Naive thymus-derived CD4-positive, alpha-beta T cell (primary cell): Measurements from ENCODE around the gene AK4. TPM values are rescaled to one million over a fixed set of nuclear protein-coding genes. Genes with fewer than 3 reads are reported as not detected.

ENCODE experiments used
- ATAC-seq: fragments of 150-1000 bp; cut with Tn5 transposase; 2 replicates; pipeline ENCODE4 v1.10.0; 2021; ENCODE audit warnings: mild to moderate bottlenecking, moderate library complexity
- CTCF ChIA-PET: fragments of 350-600 bp; sonication (Branson Sonifier 250); formaldehyde crosslinking; loops from one replicate; lab custom pipeline; 2021; ENCODE audit warnings: antibody characterized with exemption; lab: Charles Lee
- POLR2A ChIA-PET: fragments of 350-600 bp; sonication (Branson Sonifier 250); formaldehyde crosslinking; loops from one replicate; lab custom pipeline; 2021; ENCODE audit warnings: antibody characterized with exemption, inconsistent platforms; lab: Charles Lee
- DNase-seq, 9 donors: peaks; one replicate each; pipeline versions ENCODE4 v3.0.0 to v3.0.0-alpha.2; 2020 to 2022; ENCODE audit warnings: mixed read lengths in 1 of 9
- H3K27ac ChIP-seq: one replicate; pipeline ENCODE4 v1.7.0; 2013; ENCODE audit warnings: mild to moderate bottlenecking, low read depth, low read length, moderate library complexity
- H3K27me3 ChIP-seq, 2 donors: one replicate each; pipeline ENCODE4 v1.7.0; 2013; ENCODE audit warnings: low read length in 2 of 2, mild to moderate bottlenecking in 2 of 2, moderate library complexity in 2 of 2; ENCODE audit not compliant: control insufficient read depth in 2 of 2, insufficient read depth in 2 of 2
- H3K36me3 ChIP-seq, 3 experiments: 1 replicate in 2 of 3; 2 replicates in 1 of 3; pipeline ENCODE4 v1.7.0; 2013; ENCODE audit warnings: low read length in 3 of 3, mild to moderate bottlenecking in 3 of 3, moderate library complexity in 1 of 3; ENCODE audit not compliant: insufficient read depth in 3 of 3, control insufficient read depth in 2 of 3
- H3K4me1 ChIP-seq, 2 donors: one replicate each; pipeline ENCODE4 v1.7.0; 2013; ENCODE audit warnings: low read length in 2 of 2, mild to moderate bottlenecking in 2 of 2, moderate library complexity in 1 of 2; ENCODE audit not compliant: control insufficient read depth in 2 of 2, insufficient read depth in 2 of 2
- H3K4me3 ChIP-seq: 2 replicates; pipeline ENCODE4 v1.7.0; 2013; ENCODE audit warnings: mild to moderate bottlenecking, low read length
- H3K9me3 ChIP-seq, 3 experiments: 1 replicate in 2 of 3; 2 replicates in 1 of 3; pipeline ENCODE4 v1.7.0; 2013; ENCODE audit warnings: low read length in 3 of 3; ENCODE audit not compliant: control insufficient read depth in 2 of 3
- H3K27ac Mint-ChIP-seq, 9 donors: one replicate each; pipeline ENCODE4 v1.8.0; 2020 to 2022; ENCODE audit warnings: mixed read lengths in 9 of 9, mild to moderate bottlenecking in 8 of 9, moderate library complexity in 5 of 9, inconsistent platforms in 2 of 9
- H3K27me3 Mint-ChIP-seq, 5 donors: one replicate each; pipeline ENCODE4 v1.8.0; 2021 to 2022; ENCODE audit warnings: mixed read lengths in 5 of 5, mild to moderate bottlenecking in 1 of 5
- H3K36me3 Mint-ChIP-seq, 5 donors: one replicate each; pipeline ENCODE4 v1.8.0; 2020 to 2022; ENCODE audit warnings: mixed read lengths in 5 of 5, mild to moderate bottlenecking in 3 of 5, inconsistent platforms in 1 of 5
- H3K4me1 Mint-ChIP-seq, 7 donors: one replicate each; pipeline ENCODE4 v1.8.0; 2020 to 2022; ENCODE audit warnings: mixed read lengths in 7 of 7, mild to moderate bottlenecking in 3 of 7, inconsistent platforms in 1 of 7
- H3K4me3 Mint-ChIP-seq, 10 donors: one replicate each; pipeline ENCODE4 v1.8.0; 2020 to 2022; ENCODE audit warnings: mild to moderate bottlenecking in 10 of 10, mixed read lengths in 10 of 10, moderate library complexity in 6 of 10, inconsistent platforms in 2 of 10
- H3K9me3 Mint-ChIP-seq, 11 donors: one replicate each; pipeline ENCODE4 v1.8.0; 2020 to 2022; ENCODE audit warnings: mixed read lengths in 11 of 11, mild to moderate bottlenecking in 4 of 11, inconsistent platforms in 1 of 11, moderate library complexity in 1 of 11
- intact Hi-C, 2 donors: fragments of 100-400 bp; cut with micrococcal nuclease; formaldehyde crosslinking; loops; one replicate each; pipeline ENCODE4 v1.15.1; 2023
- polyA plus RNA-seq, 2 donors: library from polyadenylated mRNA; unstranded; fragments of 300-500 nt; fragmentation: Illumina TruSeq; gene quantifications; one replicate each; pipeline ENCODE4 v1.2.3, GENCODE V29; 2021
- total RNA-seq, 6 experiments: library from RNA in 5 of 6; stranded (reverse) in 5 of 6; gene quantifications; 1 replicate in 5 of 6; 2 replicates in 1 of 6; pipeline ENCODE4 v1.2.3 and lab custom pipeline; 2021 to 2026

The AK4 gene
- total and polyA plus RNA-seq, 7 experiments from 2014 or later: 0.04 to 121 (median 0.40) TPM

DNA sequence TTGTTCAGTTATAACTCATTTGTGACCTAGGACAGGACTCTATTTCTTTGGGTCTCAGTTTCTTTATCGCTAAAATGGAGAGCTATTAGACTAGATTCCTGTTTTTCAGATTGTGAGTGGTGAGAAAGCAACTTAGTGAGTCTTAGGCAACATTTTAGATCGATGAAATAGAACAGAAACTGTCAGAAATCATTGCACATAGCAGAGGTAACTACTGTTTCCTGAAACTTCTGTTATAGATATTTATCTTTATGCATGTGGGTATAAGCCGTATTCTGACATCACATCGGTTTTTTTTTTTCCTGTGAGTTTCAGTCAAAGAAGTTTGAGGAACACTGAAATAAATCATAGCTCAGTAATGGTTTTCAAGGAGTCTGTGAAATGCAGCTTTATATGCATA lies 119.3 kb downstream of the AK4 start:
- CTCF ChIA-PET: no interaction called here
- intact Hi-C loops: loop anchor here in 1 of 2 donors (5.0 kb wide), 2 partner anchors 50 to 1065 kb away; no protein-coding TSS in a partner anchor
- ATAC-seq: no peak

DNA sequence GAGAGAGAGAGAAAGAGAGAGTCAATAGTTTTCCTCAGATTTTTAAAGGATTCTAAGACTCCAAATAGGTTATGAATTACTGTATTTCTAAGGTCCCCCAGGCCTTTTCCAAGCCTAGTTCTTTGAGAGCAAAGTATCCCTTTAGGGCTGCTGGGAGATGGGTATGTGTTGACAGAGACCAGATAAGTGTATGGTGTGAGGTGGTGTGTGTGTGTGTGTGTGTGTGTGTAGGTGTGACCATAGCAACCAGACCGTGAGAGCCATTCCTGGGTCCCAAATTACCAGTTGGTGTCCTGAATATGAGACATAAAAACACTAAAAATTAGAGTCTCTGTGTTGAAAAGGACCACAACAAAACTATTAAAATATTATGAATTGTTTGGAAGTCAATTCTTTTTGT lies 119.7 kb downstream of the AK4 start:
- no peak overlapping the region for H3K27ac ChIP-seq
- no peak for DNase-seq
- Mint-ChIP-seq H3K9me3 (no peaks in the 10 kb centered on the region), H3K4me3 (no peak overlapping the region), H3K36me3 (no peaks in the 10 kb centered on the region), H3K27ac (no peak overlapping the region), H3K4me1 (peaks cover 13 to 30% (median 19%) of the 10 kb centered on the region in 7 donors), H3K27me3 (peaks cover 20 to 54% (median 25%) of the 10 kb centered on the region in 5 donors)
- ChIA-PET POLR2A (interaction anchor here (3.6 to 3.8 kb wide), 2 partner anchors 13 to 152 kb away, joined by 12 to 25 read pairs; partner anchors contain the start of genes LEPR and LEPROT), CTCF (no interaction called here)
- H3K27me3 ChIP-seq: no peaks in the 10 kb centered on the region
- peaks cover 11 to 16% of the 10 kb centered on the region in 2 donors for H3K4me1 ChIP-seq
- no peaks in the 10 kb centered on the region for H3K36me3 ChIP-seq
- H3K9me3 ChIP-seq: no peaks in the 10 kb centered on the region
- no peak overlapping the region for H3K4me3 ChIP-seq
- intact Hi-C loops: loop anchor here in 1 of 2 donors (5.0 kb wide), 2 partner anchors 50 to 1065 kb away; no protein-coding TSS in a partner anchor
- ATAC-seq: no peak

More for the DNA sequence above, 119.3 kb downstream of the AK4 start:
- no peak overlapping the region for H3K4me3 ChIP-seq
- no peak overlapping the region for H3K27ac Mint-ChIP-seq
- DNase-seq: no peak
- POLR2A ChIA-PET: interaction anchor here (3.6 to 3.8 kb wide), 2 partner anchors 13 to 153 kb away, joined by 12 to 25 read pairs; partner anchors contain the start of genes LEPR and LEPROT
- peak overlapping the region in 2 of 10 donors; percentile 15 to 28 for H3K4me3 Mint-ChIP-seq
- H3K9me3 ChIP-seq: no peaks in the 10 kb centered on the region
- H3K27me3 Mint-ChIP-seq: peaks cover 17 to 54% (median 25%) of the 10 kb centered on the region in 5 donors
- peaks cover 13 to 30% (median 19%) of the 10 kb centered on the region in 7 donors for H3K4me1 Mint-ChIP-seq
- no peaks in the 10 kb centered on the region for H3K36me3 Mint-ChIP-seq
- no peaks in the 10 kb centered on the region for H3K9me3 Mint-ChIP-seq
- H3K4me1 ChIP-seq: peaks cover 11 to 16% of the 10 kb centered on the region in 2 donors
- no peak overlapping the region for H3K27ac ChIP-seq
- H3K36me3 ChIP-seq: no peaks in the 10 kb centered on the region
- H3K27me3 ChIP-seq: no peaks in the 10 kb centered on the region

DNA sequence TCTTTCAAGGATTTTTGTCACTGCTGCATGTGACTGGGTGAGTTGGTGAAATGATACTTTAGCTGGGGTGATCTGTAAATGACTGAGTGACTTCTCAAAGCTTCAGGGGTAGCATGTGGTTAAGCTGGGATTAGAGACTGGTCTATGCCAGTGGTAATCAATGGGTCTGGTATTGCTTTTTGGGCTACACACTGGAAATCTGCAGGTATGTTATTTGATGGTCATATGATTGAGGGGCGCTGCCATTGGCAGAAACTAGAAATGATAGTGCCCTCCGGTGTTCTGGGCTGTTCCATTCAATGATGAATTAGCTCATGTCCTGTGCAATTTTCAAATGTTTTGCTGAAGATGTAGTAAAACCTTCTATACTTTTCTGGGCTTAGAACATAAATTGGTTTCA lies 121.6 kb downstream of the AK4 start:
- ChIA-PET CTCF (interaction anchor here (0.5 kb wide), 1 partner anchor 12 kb away, joined by 3 read pairs; no protein-coding TSS in a partner anchor), POLR2A (interaction anchor here (1.1 kb wide), 1 partner anchor 15 kb away, joined by 4 read pairs; no protein-coding TSS in a partner anchor)
- Mint-ChIP-seq H3K36me3 (no peaks in the 10 kb centered on the region), H3K27me3 (peaks cover 15 to 44% (median 21%) of the 10 kb centered on the region in 5 donors), H3K27ac (no peak overlapping the region), H3K4me1 (peaks cover 10 to 27% (median 16%) of the 10 kb centered on the region in 7 donors), H3K4me3 (no peak overlapping the region), H3K9me3 (no peaks in the 10 kb centered on the region)
- no peak overlapping the region for H3K4me3 ChIP-seq
- ATAC-seq (no peak), DNase-seq (no peak)
- no peaks in the 10 kb centered on the region for H3K9me3 ChIP-seq
- intact Hi-C loops: loop anchor here in 1 of 2 donors (5.0 kb wide), 2 partner anchors 52 to 1063 kb away; no protein-coding TSS in a partner anchor
- no peak overlapping the region for H3K27ac ChIP-seq
- H3K27me3 ChIP-seq: no peaks in the 10 kb centered on the region
- H3K4me1 ChIP-seq: peaks cover 11 to 16% of the 10 kb centered on the region in 2 donors
- no peaks in the 10 kb centered on the region for H3K36me3 ChIP-seq

DNA sequence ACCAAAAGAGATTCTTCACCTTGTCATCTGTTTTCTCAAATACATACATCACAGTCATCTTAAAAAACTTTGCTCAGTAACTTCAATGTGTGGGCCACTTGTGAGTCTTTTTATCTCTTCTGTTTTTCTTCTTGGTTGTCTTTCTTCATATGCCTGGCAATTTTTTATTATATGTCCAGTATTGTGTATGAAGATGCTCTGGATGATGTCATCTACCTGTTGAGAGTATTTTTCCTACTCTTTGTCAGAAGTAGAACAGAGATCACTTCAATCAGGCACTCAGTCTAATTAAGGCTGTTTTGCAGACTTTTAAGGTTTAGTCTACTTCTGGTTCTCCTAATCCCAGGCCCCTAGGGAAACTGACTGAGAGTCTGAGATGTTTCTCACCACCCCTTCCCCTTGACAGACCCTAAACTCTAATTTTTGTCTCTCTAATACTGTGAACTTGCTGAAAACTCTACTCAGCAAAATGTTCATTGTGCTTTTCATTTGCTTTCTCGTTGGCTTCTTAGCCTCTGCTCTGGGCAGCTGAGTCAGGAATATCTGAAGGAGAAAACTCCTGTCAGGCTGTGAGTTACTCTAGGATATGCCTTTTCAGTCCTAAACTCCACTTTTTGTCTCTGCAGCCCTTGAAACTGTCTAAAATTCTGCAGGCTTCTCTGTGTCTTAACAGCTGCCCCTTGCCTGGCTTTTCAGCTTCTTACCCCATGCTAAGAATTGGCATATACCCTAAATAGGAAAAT lies 128.4 kb downstream of the AK4 start:
- no peak for ATAC-seq
- intact Hi-C loops: no loop called here
- H3K27ac ChIP-seq: no peak overlapping the region
- no peak for DNase-seq
- H3K4me1 ChIP-seq: no peaks in the 10 kb centered on the region
- peaks cover 16 to 37% (median 31%) of the 10 kb centered on the region in 5 donors for H3K27me3 Mint-ChIP-seq
- no peak overlapping the region for H3K4me3 ChIP-seq
- no peak overlapping the region for H3K4me3 Mint-ChIP-seq
- H3K36me3 ChIP-seq: no peaks in the 10 kb centered on the region
- ChIA-PET POLR2A (no interaction called here), CTCF (no interaction called here)
- no peak overlapping the region for H3K27ac Mint-ChIP-seq
- no peaks in the 10 kb centered on the region for H3K36me3 Mint-ChIP-seq
- no peaks in the 10 kb centered on the region for H3K4me1 Mint-ChIP-seq
- no peaks in the 10 kb centered on the region for H3K9me3 ChIP-seq
- H3K27me3 ChIP-seq: no peaks in the 10 kb centered on the region
- no peaks in the 10 kb centered on the region for H3K9me3 Mint-ChIP-seq

DNA sequence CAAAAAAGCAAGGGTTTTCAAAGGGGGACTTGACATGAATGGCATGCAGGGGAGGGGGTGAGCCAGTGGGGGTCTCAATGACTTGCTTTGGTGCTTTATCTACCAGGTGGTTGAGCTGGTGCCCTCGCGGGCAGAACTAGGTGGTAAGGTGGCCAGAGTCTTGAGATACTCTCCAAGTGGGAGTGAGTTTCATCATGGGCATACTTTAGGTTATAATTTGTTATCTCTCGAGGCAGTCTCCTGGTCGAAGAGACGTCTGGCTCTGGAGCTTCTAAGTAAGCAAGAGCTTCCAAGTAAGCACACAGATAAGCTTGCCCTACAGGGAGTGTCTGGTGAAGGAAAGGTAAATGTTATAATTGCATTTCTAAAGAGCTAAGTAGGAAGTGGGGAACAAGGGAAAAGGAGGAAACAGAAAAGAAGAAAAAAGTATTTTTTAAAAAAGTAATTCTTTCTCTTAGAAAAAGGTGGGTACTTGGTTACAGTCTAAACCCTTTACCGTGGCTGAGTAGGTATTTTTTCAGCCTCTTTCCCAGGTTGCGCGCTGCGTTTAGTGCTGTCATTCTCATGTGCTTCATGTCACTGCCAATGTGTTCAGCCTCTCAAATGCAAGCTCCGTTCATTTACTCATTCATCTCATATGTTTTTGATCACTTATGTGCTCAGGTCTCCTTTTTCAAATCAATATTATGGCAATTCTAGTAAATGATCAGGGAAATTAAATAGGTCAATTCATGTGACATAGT lies 129.8 kb downstream of the AK4 start:
- Mint-ChIP-seq H3K27ac (no peak overlapping the region), H3K36me3 (no peaks in the 10 kb centered on the region), H3K4me1 (no peaks in the 10 kb centered on the region), H3K27me3 (peaks cover 16 to 30% (median 28%) of the 10 kb centered on the region in 5 donors), H3K9me3 (no peaks in the 10 kb centered on the region), H3K4me3 (no peak overlapping the region)
- no peak for ATAC-seq
- intact Hi-C loops: no loop called here
- no peak overlapping the region for H3K27ac ChIP-seq
- ChIA-PET CTCF (no interaction called here), POLR2A (no interaction called here)
- no peaks in the 10 kb centered on the region for H3K27me3 ChIP-seq
- no peaks in the 10 kb centered on the region for H3K4me1 ChIP-seq
- H3K9me3 ChIP-seq: no peaks in the 10 kb centered on the region
- no peak overlapping the region for H3K4me3 ChIP-seq
- DNase-seq: no peak
- no peaks in the 10 kb centered on the region for H3K36me3 ChIP-seq

DNA sequence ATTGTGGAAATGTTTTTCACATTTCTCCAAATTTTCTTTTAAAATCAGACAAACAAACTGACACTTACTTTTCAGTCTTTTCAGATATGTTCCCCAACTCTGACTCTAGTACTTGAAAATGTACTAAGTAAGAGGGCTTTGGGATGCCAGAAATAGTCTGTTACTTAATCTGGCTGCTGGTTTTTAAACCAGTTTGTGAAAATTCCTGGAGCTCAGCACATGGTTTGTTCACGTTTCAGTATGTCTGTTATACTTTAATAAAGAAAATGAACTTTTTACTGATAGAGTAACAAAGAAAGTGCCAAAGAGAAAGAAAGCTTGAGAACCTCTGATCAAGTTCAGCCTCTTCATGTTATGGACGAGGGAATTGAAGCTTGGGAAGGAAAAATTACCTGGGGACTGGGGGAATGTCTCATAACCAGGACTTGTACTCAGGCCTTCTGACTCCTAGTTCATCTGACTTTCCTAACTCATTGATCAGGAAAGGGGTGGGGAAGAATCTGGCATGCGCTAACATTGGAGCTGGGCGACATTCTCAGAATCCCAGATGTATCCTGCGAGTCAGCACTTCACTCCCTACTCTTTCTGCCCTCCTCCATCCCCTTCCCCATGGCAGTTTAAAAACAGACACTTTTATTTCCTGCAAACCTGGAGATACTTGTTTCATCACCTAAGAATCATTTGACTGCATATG lies 130.5 kb downstream of the AK4 start:
- POLR2A ChIA-PET: no interaction called here
- no peaks in the 10 kb centered on the region for H3K9me3 ChIP-seq
- DNase-seq (no peak), ATAC-seq (no peak)
- H3K27me3 ChIP-seq: no peaks in the 10 kb centered on the region
- H3K27ac ChIP-seq: no peak overlapping the region
- intact Hi-C loops: no loop called here
- no peak overlapping the region for H3K4me3 ChIP-seq
- no peaks in the 10 kb centered on the region for H3K9me3 Mint-ChIP-seq
- CTCF ChIA-PET: no interaction called here
- no peaks in the 10 kb centered on the region for H3K36me3 Mint-ChIP-seq
- no peaks in the 10 kb centered on the region for H3K4me1 Mint-ChIP-seq
- peak overlapping the region in 1 of 9 donors; percentile 36 for H3K27ac Mint-ChIP-seq
- H3K4me3 Mint-ChIP-seq: no peak overlapping the region
- H3K4me1 ChIP-seq: no peaks in the 10 kb centered on the region
- H3K27me3 Mint-ChIP-seq: peaks cover 16 to 30% (median 28%) of the 10 kb centered on the region in 5 donors
- no peaks in the 10 kb centered on the region for H3K36me3 ChIP-seq
